C4-2B (cell line): ENCODE data around the gene FHIT.

Experiments used
- CTCF ChIP-seq: fragments of 450-650 bp; conservative IDR thresholded peaks from 2 replicates; pipeline ENCODE4 v1.5.1; 2017; ENCODE audit warnings: mild to moderate bottlenecking
- ZFX ChIP-seq: fragments of 450-650 bp; IDR thresholded peaks from 2 replicates; pipeline ENCODE4 v1.6.1; 2017

GRCh38 chr3:61172203-61172602, 79.0 kb downstream of the FHIT start:
- TF ChIP-seq CTCF, result no peak
- TF ChIP-seq ZFX, result no peak
